Right lobe of liver (tissue), 6 donors: ENCODE results near the gene PRKACG. TPM values are rescaled to one million over a fixed set of nuclear protein-coding genes. Genes with fewer than 3 reads are reported as not detected.
A peak's percentile ranks its signal among the peaks of the same experiment; 100 is the strongest.

Experiments used
- ATAC-seq, 4 donors: fragments of 200-7000 bp; cut with Tn5 transposase; one replicate each; pipeline ENCODE4 v1.9.1; 2020; ENCODE audit warnings: mild to moderate bottlenecking in 4 of 4, moderate library complexity in 4 of 4
- DNase-seq, 3 donors: peaks; one replicate each; pipeline ENCODE4 v3.0.0-alpha.2; 2020
- H3K27ac ChIP-seq, 3 donors: fragments of 200-600 bp; one replicate each; pipeline ENCODE4 v1.8.0; 2022
- H3K27me3 ChIP-seq, 2 donors: fragments of 200-600 bp; one replicate each; pipeline ENCODE4 v1.8.0; 2022
- H3K36me3 ChIP-seq, 4 donors: fragments of 200-600 bp; sonication (generic) in 1 of 4; one replicate each; pipeline versions ENCODE4 v1.5.1 to v1.8.0; 2017 to 2022; ENCODE audit warnings: control low read depth in 1 of 4
- H3K4me1 ChIP-seq, 4 donors: fragments of 200-600 bp; sonication (generic) in 1 of 4; one replicate each; pipeline versions ENCODE4 v1.5.1 to v1.8.0; 2017 to 2022; ENCODE audit warnings: control low read depth in 1 of 4
- H3K4me3 ChIP-seq, 3 donors: fragments of 200-600 bp; one replicate each; pipeline ENCODE4 v1.8.0; 2022
- H3K9me3 ChIP-seq, 4 donors: fragments of 200-600 bp; sonication (generic) in 1 of 4; one replicate each; pipeline versions ENCODE4 v1.5.1 to v1.8.0; 2017 to 2022; ENCODE audit warnings: control low read depth in 1 of 4
- POLR2A ChIP-seq: fragments of 450-650 bp; IDR thresholded peaks from one replicate; pipeline ENCODE4 v1.6.1; 2017; ENCODE audit warnings: antibody characterized with exemption, mild to moderate bottlenecking
- WGBS: methylation state at CpG from one replicate; pipeline ENCODE4 v1.1.6; 2018; ENCODE audit warnings: low coverage, low lambda C conversion rate; ENCODE audit not compliant: insufficient coverage; ENCODE audit errors: missing lambda C conversion rate; 5-methylcytosine and 5-hydroxymethylcytosine counted together
- intact Hi-C, 2 donors: fragments of 100-400 bp; cut with DNase I; formaldehyde crosslinking; loops; one replicate each; pipeline versions ENCODE4 v1.11.2 to v1.14.1; 2022
- total RNA-seq, 6 experiments: library from RNA; depleted of rRNA in 2 of 6; stranded (reverse); fragments of >200 nt in 2 of 6; fragmentation: NEBNext Ultra II Directional in 3 of 6; extraction: Animal tissue kit (Norgen Biotek cat#: 25700) in 3 of 6; gene quantifications; one replicate each; pipeline versions ENCODE4 v1.1.0 to v1.2.4, GENCODE V29; 2016 to 2023
- TF ChIP-seq, protein P1 (sequence below), 4 donors: fragments of 200-600 bp in 3 of 4; fragments of 450-650 bp in 1 of 4; IDR thresholded peaks; one replicate each; pipeline versions ENCODE4 v1.5.1 to v1.8.0; 2016 to 2022; ENCODE audit warnings: antibody characterized with exemption in 4 of 4, mild to moderate bottlenecking in 2 of 4
- donor health status: DM: no; HTN: yes; CAD: no.
- donor health status: DM: no; HTN: no; CAD: no.
- donor health status: DM: no; HTN: no; CAD: no.
- donor health status: DM: no; HTN: yes; CAD: no.
- donor health status: DM: no; HTN: yes; CAD: no.

Gene PRKACG
- total RNA-seq, 6 experiments from 2014 or later, result not detected

DNA sequence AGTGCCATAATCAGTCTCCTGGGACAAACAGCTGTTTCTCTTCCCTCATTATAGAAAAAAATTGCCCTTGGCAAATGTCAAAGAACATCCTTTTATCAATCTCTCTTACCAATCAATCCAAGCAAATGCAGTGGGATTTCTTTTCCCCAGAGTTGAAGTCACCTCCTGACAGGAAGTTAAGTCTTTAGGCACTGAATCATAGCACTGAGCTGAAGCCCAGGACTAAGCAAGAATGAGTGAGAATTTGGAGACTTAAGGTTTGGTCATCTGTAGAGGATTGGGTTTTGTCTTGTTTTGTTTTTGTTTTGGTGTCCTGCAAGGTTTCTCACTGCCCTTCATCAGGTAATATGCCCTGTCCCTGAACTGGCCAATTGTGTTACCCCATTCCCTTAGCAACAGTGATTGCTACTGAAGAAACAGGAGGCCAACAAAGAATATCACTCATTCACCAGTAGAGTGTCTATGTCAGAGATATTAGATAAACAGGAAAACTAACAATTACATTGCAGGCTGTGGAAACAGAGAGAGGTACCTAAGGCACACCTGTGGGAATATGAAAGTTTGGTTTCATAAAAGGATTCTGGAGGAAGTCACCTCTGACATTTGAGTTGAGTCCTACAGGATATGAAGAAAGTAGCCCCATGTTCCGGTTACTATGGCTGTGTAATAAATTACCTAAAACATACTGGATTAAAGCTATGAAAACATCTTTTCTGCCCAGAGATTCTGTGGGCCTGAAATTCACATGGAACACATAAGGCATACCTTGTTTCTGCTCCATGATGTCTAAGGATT, 17.1 kb upstream of the PRKACG start:
- Histone ChIP-seq H3K27me3 (no peaks in the 10 kb centered on the region), H3K4me3 (no peak overlapping the region), H3K4me1 (peaks cover 0 to 3% (median 2%) of the 10 kb centered on the region in 4 donors), H3K36me3 (no peaks in the 10 kb centered on the region), H3K27ac (no peak overlapping the region), H3K9me3 (no peaks in the 10 kb centered on the region)
- intact Hi-C loops, result no loop called here
- DNase-seq (no peak), ATAC-seq (no peak)
- no peak for TF ChIP-seq POLR2A
- TF ChIP-seq, protein P1, sequence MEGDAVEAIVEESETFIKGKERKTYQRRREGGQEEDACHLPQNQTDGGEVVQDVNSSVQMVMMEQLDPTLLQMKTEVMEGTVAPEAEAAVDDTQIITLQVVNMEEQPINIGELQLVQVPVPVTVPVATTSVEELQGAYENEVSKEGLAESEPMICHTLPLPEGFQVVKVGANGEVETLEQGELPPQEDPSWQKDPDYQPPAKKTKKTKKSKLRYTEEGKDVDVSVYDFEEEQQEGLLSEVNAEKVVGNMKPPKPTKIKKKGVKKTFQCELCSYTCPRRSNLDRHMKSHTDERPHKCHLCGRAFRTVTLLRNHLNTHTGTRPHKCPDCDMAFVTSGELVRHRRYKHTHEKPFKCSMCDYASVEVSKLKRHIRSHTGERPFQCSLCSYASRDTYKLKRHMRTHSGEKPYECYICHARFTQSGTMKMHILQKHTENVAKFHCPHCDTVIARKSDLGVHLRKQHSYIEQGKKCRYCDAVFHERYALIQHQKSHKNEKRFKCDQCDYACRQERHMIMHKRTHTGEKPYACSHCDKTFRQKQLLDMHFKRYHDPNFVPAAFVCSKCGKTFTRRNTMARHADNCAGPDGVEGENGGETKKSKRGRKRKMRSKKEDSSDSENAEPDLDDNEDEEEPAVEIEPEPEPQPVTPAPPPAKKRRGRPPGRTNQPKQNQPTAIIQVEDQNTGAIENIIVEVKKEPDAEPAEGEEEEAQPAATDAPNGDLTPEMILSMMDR (IDR thresholded peaks at IDR 0.05), result no peak
- 71% methylated on average over 1 of the region's 1 CpG for WGBS

DNA sequence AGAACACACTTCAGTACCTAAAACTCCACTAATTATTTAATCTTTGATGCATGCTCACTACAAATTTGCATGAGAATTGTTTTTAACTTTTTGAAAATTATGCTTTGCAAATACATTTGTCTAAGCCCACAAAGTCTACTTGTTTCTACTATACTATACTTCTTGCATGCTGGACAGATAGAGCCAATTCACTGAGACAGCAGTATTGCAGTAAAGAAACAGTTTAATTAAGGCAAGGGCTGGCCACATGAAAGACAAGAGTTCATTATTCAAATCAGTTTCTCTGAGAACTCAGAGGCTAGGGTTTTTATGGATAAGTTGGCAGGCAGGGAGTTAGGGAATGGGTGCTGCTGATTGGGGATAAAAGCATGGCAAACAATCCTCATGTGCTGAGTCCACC, 15.6 kb upstream of the PRKACG start:
- Histone ChIP-seq H3K27me3 (no peaks in the 10 kb centered on the region), H3K36me3 (no peaks in the 10 kb centered on the region), H3K9me3 (no peaks in the 10 kb centered on the region), H3K4me3 (no peak overlapping the region), H3K27ac (no peak overlapping the region), H3K4me1 (no peaks in the 10 kb centered on the region)
- ATAC-seq (no peak), DNase-seq (no peak)
- TF ChIP-seq POLR2A, result no peak
- TF ChIP-seq, protein P1 (IDR thresholded peaks at IDR 0.05), result no peak
- intact Hi-C loops, result no loop called here

DNA sequence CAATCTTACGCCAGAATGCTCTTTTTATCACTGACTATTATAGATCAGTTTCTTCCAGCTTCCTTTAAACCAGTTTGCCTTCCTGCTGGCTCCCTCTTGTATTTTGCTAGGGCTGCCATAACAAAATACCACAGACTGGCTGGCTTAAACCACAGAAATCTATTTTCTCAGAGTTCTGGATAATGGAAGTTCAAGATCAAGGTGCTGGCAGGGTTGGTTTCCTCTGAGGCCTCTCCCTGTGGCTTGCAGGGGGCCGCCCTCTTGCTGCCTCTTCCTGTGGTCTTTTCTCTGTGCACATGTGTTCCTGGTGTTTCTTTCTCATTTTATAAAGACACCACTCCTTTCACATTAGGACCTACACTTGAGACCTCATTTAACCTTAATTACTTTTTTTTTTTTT, 14.8 kb upstream of the PRKACG start:
- Histone ChIP-seq H3K36me3 (no peaks in the 10 kb centered on the region), H3K4me1 (no peaks in the 10 kb centered on the region), H3K27ac (no peak overlapping the region), H3K27me3 (no peaks in the 10 kb centered on the region), H3K9me3 (no peaks in the 10 kb centered on the region), H3K4me3 (no peak overlapping the region)
- DNase-seq, result no peak
- 71% methylated on average over 2 of the region's 2 CpGs for WGBS
- TF ChIP-seq, protein P1 (IDR thresholded peaks at IDR 0.05), result no peak
- no peak for TF ChIP-seq POLR2A
- ATAC-seq, result no peak
- intact Hi-C loops, result no loop called here

DNA sequence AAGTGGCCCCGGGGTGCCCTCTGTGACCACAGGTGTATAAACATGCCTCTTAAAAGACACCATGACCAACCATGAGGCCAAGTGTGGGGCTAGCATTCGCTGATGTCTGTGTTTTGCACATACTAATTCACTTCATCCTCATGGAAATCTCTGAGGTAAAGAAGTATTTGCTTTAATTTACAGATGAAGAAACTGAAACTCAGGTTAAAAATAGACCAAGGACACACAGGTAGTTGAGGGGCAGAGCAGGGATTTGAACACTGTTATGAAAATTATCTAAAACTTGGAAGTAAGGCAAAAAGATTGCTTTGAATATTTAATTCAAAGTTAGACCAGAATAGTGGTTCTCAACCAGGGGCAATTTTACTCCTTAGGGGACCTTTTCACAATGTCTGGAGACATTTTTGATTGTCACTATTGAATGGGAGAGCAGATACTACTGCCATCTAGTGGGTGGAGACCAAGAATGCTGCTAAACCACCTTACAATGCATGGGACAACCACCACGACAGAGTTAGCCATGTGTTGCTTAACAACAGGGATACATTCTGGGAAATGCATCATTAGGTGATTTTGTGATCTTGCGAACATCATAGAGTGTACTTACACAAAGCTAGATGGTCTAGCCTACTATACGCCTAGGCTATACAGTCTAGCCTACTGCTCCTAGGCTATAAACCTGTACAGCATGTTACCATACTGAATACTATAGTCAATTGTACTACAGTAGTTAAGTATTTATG, 13.6 kb upstream of the PRKACG start:
- DNase-seq, result no peak
- 37% methylated on average over 5 of the region's 5 CpGs for WGBS
- intact Hi-C loops, result no loop called here
- Histone ChIP-seq H3K36me3 (no peaks in the 10 kb centered on the region), H3K9me3 (no peaks in the 10 kb centered on the region), H3K4me1 (no peaks in the 10 kb centered on the region), H3K4me3 (no peak overlapping the region), H3K27ac (no peak overlapping the region), H3K27me3 (no peaks in the 10 kb centered on the region)
- ATAC-seq, result peak; percentile 89 to 95 (median 92)
- no peak for TF ChIP-seq POLR2A
- TF ChIP-seq, protein P1 (IDR thresholded peaks at IDR 0.05), result peak; percentile 53 to 87 (median 79)
